ENCODE results near the gene SDR9C7. TPM values are rescaled to one million over a fixed set of nuclear protein-coding genes. Genes with fewer than 3 reads are reported as not detected.
"Not testable (repeated sequence)": the region's sequence is repeated elsewhere in the genome, so short reads cannot be mapped to it uniquely, and the experiment has no call there.

SDR9C7 gene
- total RNA-seq, 2 donors from 2014 or later, result not detected

- no peak for ATAC-seq
- no peak for DNase-seq
- intact Hi-C loops (cut with DNase I), result no loop called here
These were observed 49.8 kb downstream of the SDR9C7 start for GRCh38 chr12:56884421-56884820.

- DNase-seq; intact Hi-C loops (cut with DNase I); ATAC-seq: not testable (repeated sequence)
These were observed 51.8 kb downstream of the SDR9C7 start for GRCh38 chr12:56882407-56882806.

GRCh38 chr12:56880125-56880992 lies 53.8 kb downstream of the SDR9C7 start:
- ATAC-seq (no peak), DNase-seq (no peak)
- intact Hi-C loops (cut with DNase I), result no loop called here

- ATAC-seq; intact Hi-C loops (cut with DNase I); DNase-seq: not testable (repeated sequence)
These were observed 54.7 kb downstream of the SDR9C7 start for GRCh38 chr12:56879240-56880124.

DNA sequence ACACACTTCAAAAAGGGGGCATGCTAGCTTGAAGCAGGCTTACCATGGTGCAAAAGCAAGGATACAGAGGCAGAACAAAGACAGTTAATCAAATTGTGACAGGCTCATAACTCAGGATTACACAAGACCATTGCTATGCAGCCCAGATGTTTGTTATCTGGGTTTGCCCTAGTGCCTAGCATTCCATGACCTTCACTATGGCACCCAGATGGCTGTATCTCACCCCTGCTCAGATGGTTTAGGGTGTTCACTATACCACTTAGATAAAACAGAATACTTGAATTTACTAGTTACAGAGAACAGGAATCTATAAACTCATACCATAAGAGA lies 56.2 kb downstream of the SDR9C7 start:
- intact Hi-C loops (cut with DNase I), result no loop called here
- peak in 1 of 2 donors; percentile 83 for ATAC-seq

DNA sequence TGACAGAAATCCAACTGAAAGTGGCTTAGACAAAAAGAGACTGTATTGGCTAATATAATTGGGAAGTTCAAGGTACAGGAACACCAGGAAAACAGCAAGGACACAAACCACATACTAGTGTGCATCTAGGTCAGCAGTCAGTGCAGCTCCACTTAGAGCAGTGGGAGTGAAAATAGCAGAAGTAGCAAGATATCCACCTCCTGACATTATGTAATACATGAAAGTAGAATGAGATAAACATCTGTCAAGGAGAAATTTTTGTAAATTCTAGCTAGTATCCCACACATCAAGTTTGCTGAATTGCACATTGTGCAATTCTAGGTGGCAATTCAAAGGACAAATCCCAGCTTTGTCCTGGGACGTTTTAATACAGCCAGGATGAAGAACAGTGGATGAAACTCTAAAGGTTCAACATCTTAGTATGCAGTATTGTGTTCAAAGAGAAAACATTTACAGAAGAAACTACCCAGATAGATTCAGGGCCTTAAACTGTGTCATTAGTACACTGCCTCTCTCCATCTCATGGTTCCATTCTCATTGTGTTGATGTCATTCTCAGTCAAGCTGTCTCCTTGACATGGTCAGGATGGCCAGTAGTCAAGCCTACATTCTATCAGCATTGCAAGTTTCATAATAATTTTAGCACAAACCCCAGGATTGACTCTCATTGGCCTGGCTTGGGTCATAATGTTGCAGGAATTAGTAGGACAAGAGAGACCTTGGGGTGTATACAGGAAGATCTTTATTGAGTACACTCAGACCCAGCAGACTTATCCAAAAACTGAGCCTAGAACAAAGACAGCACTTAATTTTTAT lies 56.8 kb downstream of the SDR9C7 start:
- DNase-seq (no peak), ATAC-seq (no peak)
- intact Hi-C loops (cut with DNase I), result no loop called here

More for the DNA sequence above, 56.2 kb downstream of the SDR9C7 start:
- DNase-seq, result no peak

DNA sequence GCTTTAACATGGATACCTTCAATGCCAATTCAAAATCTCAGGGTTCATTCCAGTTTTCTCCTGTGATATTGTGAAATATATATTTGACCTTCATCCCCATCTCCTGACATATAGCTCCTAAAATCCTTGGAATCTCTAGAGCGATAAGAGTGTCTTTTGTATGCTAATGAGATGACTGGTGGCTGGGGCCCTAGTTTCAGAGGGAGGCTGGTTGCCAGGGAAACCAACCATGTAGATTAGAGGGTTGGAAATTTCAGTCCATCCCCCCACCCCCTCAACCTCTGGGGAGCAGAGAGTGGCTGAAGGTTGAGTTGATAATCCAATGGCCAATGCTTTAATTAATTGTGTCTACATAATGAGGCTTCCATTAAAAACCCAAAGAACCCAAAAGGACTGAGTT lies 59.4 kb downstream of the SDR9C7 start:
- intact Hi-C loops (cut with DNase I), result no loop called here
- DNase-seq (no peak), ATAC-seq (no peak)

DNA sequence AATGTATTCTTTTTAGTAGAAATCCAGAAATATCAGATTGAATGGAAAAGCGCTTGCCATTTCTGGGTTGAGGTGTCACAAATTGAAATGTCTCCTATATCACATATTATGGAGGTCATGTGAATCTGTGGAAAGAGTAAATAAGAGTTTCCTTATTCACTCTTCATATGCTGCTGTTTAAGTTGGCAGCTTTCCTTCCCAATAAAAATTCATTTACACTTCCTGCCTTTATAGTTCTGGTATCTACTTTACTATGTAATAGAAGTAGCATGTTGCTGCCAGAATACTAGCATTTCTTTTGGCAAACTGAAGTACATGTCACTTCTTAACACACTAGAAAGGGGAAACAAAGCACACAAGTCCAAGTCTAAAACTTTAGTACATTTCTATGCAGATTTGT lies 60.8 kb downstream of the SDR9C7 start:
- DNase-seq (no peak), ATAC-seq (no peak)
- intact Hi-C loops (cut with DNase I), result no loop called here

Other genes starting within 250 kb of the SDR9C7 start
- gene PTGES3, start 246.1 kb downstream of the SDR9C7 start, total RNA-seq, result 100 to 1,000 TPM; 126 to 138 TPM
- 100 to 1,000 TPM; 516 to 593 TPM for gene NACA, start 209.1 kb downstream of the SDR9C7 start, total RNA-seq
- 1 to 10 TPM; 2.7 to 5.6 TPM for gene PRIM1, start 182.1 kb downstream of the SDR9C7 start, total RNA-seq
- 1 to 10 TPM in 1 of 2 donors, under 1 TPM in 1; 0.84 to 1.4 TPM for gene HSD17B6, start 171.1 kb downstream of the SDR9C7 start, total RNA-seq
- gene RDH16, start 23.2 kb upstream of the SDR9C7 start, total RNA-seq, result under 1 TPM; 0.27 to 0.29 TPM
- gene ZBTB39, start 72.1 kb upstream of the SDR9C7 start, total RNA-seq, result 1 to 10 TPM; 3.8 to 4.5 TPM
- not detected for gene TAC3, start 82.1 kb upstream of the SDR9C7 start, total RNA-seq
- gene MYO1A, start 115.7 kb upstream of the SDR9C7 start, total RNA-seq, result under 1 TPM; 0.09 to 0.13 TPM
- gene NEMP1, start 144.4 kb upstream of the SDR9C7 start, total RNA-seq, result 1 to 10 TPM; 2.8 to 5.3 TPM
- 10 to 100 TPM; 11.1 to 17.1 TPM for gene NAB2, start 154.7 kb upstream of the SDR9C7 start, total RNA-seq
- gene STAT6, start 177.0 kb upstream of the SDR9C7 start, total RNA-seq, result 10 to 100 TPM; 77.7 to 78.1 TPM
- 100 to 1,000 TPM; 188 to 222 TPM for gene LRP1, start 194.1 kb upstream of the SDR9C7 start, total RNA-seq
- not detected for gene LRP1-AS, start 213.2 kb upstream of the SDR9C7 start, total RNA-seq

Data from left cardiac atrium (tissue), 4 donors.